HG02943 (cell line): Measurements from ENCODE around the gene GZMM.
"Not testable (repeated sequence)": the region's sequence is repeated elsewhere in the genome, so short reads cannot be mapped to it uniquely, and the experiment has no call there.

Source experiments
- ATAC-seq: cut with Tn5 transposase; IDR thresholded peaks from one replicate; pipeline ENCODE4 v1.9.1; 2021; ENCODE audit warnings: mild to moderate bottlenecking, low read depth, moderate library complexity; ENCODE audit not compliant: unreplicated experiment

Gene GZMM

GRCh38 chr19:580274-580835 lies 36.5 kb downstream of the GZMM start:
- no peak for ATAC-seq

DNA sequence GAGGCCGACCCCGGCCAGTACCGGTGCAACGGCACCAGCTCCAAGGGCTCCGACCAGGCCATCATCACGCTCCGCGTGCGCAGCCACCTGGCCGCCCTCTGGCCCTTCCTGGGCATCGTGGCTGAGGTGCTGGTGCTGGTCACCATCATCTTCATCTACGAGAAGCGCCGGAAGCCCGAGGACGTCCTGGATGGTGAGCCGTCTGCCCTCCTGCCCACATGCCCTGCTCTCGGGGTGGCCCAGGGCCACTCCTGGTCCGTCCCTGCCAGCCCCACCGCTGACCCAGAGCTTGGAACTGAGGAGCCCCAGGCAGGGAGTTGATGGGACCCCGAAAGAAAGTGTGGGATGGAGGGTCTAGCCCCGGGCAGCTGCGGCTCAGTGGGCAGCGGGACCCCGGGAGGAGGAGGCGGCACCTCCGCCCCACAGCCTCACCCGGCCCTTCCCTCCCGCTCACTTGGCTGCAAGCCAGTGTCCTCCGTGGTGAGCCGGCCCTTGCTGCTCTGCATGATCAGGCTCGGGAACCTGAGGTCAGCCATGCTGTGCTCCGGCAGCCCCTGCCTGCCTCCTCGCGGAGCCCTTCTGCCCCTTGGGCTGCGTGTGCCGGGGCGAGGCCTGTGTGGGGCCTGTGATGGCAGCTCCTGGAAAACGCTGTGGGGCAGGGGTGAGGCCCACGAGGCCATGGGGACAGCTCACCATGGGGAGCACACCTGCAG lies 37.7 kb downstream of the GZMM start:
- ATAC-seq = no peak

DNA sequence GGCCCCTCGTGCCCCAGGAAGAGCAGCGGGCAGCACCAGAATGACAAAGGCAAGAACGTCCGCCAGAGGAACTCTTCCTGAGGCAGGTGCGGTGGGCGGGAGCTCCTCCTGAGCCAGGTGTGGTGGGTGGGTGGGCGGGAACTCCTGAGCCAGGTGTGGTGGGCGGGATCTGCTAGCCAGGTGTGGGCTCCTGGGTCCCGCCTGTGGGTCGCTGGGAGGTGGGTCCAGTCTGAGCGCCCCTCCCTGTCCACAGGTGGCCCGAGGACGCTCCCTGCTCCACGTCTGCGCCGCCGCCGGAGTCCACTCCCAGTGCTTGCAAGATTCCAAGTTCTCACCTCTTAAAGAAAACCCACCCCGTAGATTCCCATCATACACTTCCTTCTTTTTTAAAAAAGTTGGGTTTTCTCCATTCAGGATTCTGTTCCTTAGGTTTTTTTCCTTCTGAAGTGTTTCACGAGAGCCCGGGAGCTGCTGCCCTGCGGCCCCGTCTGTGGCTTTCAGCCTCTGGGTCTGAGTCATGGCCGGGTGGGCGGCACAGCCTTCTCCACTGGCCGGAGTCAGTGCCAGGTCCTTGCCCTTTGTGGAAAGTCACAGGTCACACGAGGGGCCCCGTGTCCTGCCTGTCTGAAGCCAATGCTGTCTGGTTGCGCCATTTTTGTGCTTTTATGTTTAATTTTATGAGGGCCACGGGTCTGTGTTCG lies 38.8 kb downstream of the GZMM start:
- no peak for ATAC-seq

GRCh38 chr19:583198-583967 lies 39.5 kb downstream of the GZMM start:
- no peak for ATAC-seq

DNA sequence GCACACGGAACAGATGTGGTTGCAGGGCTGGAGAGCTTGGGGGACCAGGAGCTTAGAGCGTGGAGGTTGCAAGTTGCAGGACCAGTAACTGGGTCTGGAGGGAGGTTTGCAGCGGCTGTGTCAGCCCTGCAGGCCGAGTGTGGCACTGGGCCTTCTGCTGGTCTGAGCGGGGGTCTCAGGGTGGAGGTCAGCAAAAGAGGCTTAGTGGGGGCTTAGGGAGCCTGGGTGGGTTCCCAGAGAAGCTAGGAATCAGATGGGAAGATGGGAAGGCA lies 40.1 kb downstream of the GZMM start:
- no peak for ATAC-seq

GRCh38 chr19:584240-585001 lies 40.6 kb downstream of the GZMM start:
- no peak for ATAC-seq

DNA sequence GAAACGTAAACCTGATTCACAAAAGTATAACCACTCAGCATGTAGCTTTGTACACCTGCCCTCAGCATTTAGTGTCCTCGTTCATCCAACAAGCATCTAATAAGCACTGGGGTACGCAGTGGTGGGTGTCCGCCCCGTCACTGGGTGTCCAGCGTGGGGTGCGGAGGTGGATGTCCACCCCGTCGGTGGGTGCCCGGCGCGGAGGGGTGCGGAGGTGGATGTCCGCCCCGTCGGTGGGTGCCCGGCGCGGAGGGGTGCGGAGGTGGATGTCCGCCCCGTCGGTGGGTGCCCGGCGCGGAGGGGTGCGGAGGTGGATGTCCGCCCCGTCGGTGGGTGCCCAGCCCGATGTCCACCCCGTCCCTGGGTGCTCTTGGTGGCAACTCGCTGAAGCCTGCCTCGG lies 41.3 kb downstream of the GZMM start:
- not testable (repeated sequence) for ATAC-seq

GRCh38 chr19:585551-586110 lies 41.8 kb downstream of the GZMM start:
- no peak for ATAC-seq

DNA sequence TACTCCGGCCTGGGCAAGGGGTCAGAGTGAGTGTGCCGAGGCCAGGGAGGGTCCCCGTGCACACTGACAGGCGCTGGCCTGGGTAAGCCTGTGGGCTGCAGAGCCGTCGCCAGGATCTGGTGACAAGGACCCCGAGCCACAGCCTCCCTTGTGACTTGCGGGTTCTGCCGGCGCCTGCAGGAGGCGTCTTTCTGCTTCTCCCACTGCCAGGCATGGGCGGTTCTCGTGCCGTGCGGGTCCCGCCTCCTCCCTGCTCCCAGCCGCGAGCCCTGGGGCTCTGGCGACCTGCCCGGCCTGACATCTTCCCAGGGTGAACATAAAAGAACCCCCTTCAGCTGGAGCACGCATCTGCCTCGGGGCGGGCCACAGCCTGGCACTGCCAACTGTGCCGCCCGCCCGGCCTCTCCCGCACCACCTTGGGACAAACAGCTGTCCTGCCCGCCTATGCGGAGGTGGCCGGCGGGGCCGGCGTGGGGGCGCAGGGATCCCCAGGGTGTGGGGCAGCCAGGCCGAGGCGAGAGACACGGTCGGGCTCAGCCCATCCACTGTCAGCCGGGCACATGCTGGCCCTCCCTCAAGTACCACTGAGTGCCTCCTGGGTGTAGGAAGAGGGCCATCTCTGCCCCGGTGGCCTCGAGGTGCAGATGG lies 44.4 kb downstream of the GZMM start:
- ATAC-seq = no peak

DNA sequence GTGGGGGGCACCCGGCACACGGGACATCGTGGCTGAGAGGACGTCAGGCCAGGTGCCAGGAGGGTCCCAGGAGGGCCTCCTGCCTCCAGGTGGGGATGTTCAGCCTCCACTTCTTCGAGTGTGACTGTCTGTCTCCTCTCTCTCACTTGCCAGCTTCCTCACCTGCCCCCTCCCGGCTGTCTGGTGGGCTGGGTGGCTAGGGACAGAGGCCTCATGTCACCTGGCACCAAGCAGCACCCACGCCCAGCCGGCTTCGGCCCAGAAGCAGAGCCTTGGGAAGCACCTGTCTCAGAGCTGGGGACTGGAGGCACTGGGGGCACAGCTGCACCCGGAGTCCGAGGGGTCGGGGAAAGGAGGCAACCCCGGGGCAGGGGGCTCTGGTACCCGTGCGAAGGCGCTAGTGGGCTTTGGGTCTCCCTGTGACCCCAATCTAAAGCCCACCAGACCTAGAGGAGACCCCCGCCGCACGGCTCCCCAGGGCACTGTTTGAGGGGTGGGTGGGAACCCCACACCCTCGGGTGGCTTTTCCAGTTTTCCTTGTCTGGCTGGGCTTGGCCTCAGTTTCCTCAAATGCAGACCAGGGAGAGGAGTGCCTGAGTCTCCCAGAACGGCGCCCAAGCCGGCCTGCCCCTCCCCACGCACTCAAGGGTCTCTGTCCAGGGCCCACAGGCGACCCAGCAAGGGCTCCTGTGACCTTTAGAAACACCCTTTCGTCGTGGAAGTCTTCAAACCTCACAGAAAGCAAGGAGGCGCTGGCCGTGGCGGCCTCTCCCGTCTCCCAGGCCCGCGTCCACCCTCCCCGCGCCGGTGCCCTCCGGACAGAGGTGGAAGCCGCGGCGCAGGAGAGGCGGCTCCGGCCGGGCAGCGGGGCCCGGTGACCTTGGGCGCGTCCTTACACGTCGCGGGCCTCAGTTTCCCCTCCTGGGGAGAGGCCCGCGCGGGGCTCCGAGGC lies 45.2 kb downstream of the GZMM start:
- ATAC-seq = no peak

GRCh38 chr19:589693-590395 lies 46.0 kb downstream of the GZMM start, which contains the start of gene HCN2:
Gene HCN2 (plus strand): TSS chr19:589881. CDS start chr19:589946, 65 bp downstream.
- ATAC-seq = no peak

DNA sequence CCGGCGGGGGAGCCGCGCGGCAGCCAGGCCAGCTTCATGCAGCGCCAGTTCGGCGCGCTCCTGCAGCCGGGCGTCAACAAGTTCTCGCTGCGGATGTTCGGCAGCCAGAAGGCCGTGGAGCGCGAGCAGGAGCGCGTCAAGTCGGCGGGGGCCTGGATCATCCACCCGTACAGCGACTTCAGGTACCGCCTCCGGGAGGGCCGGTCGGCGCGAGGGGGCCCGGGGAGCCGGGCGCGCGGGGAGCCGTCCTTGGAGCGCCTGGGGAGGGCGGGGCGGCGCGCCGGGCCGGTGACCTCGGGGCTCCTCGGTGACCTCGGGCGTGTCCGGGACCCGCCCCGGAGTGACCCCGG lies 46.5 kb downstream of the GZMM start:
- no peak for ATAC-seq

DNA sequence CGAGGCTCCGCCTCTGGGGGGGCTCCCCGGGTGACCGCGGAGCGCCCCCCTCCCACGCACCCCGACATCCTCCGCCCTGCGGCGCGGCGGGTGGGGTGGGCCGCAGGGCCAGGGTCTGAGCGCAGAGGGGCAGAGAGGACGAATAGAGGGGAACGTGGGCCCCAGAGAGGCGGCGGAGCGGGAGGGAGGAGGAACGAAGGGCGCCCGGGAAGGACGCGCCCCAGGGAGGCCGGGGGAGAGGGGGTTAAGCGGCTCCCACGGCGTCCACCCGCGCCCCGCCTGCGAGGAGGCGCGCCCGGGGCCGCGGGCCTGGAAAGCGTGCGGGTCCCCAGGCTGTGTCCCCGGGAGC lies 46.9 kb downstream of the GZMM start:
- ATAC-seq = no peak

DNA sequence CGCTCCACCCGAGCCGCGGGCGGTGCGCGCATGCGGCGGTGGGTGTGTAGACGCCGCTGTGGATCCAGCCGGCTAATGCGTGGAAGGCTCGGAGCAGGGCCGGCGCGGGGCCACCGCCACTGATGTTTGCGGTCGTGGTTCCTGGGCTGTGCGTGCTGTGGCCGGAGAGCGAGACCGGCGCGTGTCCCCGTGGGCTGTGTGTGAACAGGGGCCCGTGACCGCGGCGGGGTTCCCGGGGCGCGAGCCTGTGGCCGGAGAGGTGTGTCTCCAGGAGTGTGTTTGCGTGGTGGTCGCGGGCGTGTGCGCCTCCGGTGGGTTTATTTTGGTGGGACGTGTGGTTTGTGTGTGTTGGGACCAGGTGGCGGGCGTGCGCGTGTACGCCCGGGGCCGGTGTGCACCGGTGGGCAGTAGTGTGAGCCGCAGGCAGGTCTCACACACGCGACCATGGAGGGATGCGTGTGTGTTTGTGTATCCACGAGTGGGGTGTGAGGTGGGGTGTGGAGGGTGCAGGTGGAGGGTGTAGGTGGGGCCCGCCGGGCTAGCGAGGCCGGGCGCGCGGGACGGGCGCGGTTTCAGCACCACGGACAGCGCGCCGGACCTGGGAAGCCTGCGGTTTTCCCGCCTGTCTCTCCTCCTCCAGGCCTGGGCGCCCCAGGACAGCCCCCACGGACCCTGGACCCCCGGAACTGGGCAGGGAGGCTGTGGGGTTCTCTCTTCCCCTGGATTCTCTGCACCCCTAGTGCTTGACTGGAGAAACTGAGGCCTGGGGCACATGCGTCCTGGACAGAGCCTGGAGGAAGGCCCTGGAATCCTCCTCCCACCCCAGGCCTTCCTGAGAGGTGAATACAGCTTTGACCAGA lies 47.5 kb downstream of the GZMM start:
- ATAC-seq = no peak

GRCh38 chr19:592101-592500 lies 48.2 kb downstream of the GZMM start:
- ATAC-seq = no peak

DNA sequence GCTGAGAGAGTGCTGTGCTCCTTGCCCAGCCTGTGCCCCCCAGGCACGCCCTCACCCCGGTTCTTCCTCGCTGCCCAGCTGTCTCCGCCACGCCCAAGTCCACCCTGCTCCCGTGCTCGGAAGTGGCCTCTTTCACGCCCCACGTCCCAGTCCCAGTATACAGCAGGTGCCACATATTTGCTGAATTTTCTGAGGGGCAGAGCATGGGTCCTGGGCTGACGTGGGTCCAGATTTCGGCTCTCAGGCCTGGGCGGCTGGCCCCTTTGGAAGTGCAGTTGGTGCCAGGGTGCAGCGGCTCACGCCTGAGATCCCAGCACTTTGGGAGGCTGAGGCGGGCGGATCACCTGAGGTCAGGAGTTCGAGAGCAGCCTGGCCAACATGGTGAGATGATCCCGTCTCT lies 49.2 kb downstream of the GZMM start:
- no peak for ATAC-seq

DNA sequence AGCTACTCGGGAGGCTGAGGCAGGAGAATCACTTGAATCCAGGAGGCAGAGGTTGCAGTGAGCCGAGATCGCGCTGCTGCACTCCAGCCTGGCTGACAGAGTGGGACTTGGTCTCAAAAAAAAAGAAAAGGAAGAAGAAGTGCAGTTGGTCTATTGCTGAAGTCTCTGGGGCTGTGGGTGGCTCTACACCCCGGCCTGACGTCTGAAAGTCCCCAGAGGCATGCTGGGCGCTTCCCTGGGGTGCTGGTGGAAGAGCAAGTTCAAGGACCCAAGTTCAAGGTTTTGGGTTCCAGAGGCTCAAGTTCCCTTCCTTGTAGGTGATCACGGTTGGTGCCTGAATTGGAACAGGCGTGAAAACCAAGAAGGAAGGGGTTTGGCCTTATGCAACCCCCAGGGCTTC lies 49.7 kb downstream of the GZMM start:
- no peak for ATAC-seq
